ENCODE data around the gene CARS2.

GRCh38 chr13:110698689-110699088, 7.2 kb downstream of the CARS2 start:
- no peak for TF ChIP-seq POLR2A (IDR thresholded peaks at IDR 0.05; ENCODE audit: low read depth, low read length)
- no peak for TF ChIP-seq TAF1 (IDR thresholded peaks at IDR 0.05; ENCODE audit: low read depth, low read length)

Data from GM12891 (cell line).